ENCODE data around the gene ZNF544. TPM values are rescaled to one million over a fixed set of nuclear protein-coding genes. Genes with fewer than 3 reads are reported as not detected.

The ZNF544 gene
- polyA plus RNA-seq, 1 donor from 2014 or later, result 22.7 TPM

GRCh38 chr19:58183817-58184215 lies 44.9 kb upstream of the ZNF544 start:
- Histone ChIP-seq H3K9me2 (ENCODE audit: insufficient read depth, low read length) (no peaks in the 10 kb centered on the region), H3K4me3 (ENCODE audit: low read length) (peak overlapping the region; percentile 97), H3F3A (ENCODE audit: insufficient read depth, low read length, poor library complexity, severe bottlenecking) (no peaks in the 10 kb centered on the region), H3K9me3 (ENCODE audit: low read length) (peaks cover 52% of the 10 kb centered on the region), H3K27me3 (ENCODE audit: insufficient read depth, low read depth, low read length) (no peaks in the 10 kb centered on the region), H3K9ac (ENCODE audit: low read length) (peak overlapping the region; percentile 96), H3K4me2 (ENCODE audit: low read length) (peak overlapping the region; percentile 54), H2AFZ (ENCODE audit: low read depth, low read length) (peak overlapping the region; percentile 99), H3K27ac (ENCODE audit: low read length) (peak overlapping the region; percentile 95), H3K36me3 (ENCODE audit: insufficient read depth, low read length) (peaks cover 28% of the 10 kb centered on the region), H4K20me1 (ENCODE audit: insufficient read depth) (no peaks in the 10 kb centered on the region), H3K79me2 (replicated peaks; ENCODE audit: insufficient read depth, low read length) (peaks cover 17% of the 10 kb centered on the region)
- TF ChIP-seq EZH2 (IDR thresholded peaks at IDR 0.05; ENCODE audit: borderline replicate concordance, insufficient read depth, low read length, poor library complexity, severe bottlenecking) (no peak), SMC3 (conservative IDR thresholded peaks at IDR 0.05; ENCODE audit: poor library complexity) (no peak), REST (IDR thresholded peaks at IDR 0.05; ENCODE audit: borderline replicate concordance) (no peak), RAD21 (conservative IDR thresholded peaks at IDR 0.05) (no peak), POLR2AphosphoS5 (IDR thresholded peaks at IDR 0.05) (no peak)

GRCh38 chr19:58196901-58197616 lies 31.7 kb upstream of the ZNF544 start:
- no peaks in the 10 kb centered on the region for H3K27me3 ChIP-seq (ENCODE audit: insufficient read depth, low read depth, low read length)
- no peaks in the 10 kb centered on the region for H3F3A ChIP-seq (ENCODE audit: insufficient read depth, low read length, poor library complexity, severe bottlenecking)
- H2AFZ ChIP-seq (ENCODE audit: low read depth, low read length), result no peak overlapping the region
- H3K9me3 ChIP-seq (ENCODE audit: low read length), result peaks cover 70% of the 10 kb centered on the region
- H3K79me2 ChIP-seq (replicated peaks; ENCODE audit: insufficient read depth, low read length), result peaks cover 10% of the 10 kb centered on the region
- peaks cover 53% of the 10 kb centered on the region for H3K36me3 ChIP-seq (ENCODE audit: insufficient read depth, low read length)
- no peak overlapping the region for H3K9ac ChIP-seq (ENCODE audit: low read length)
- H3K4me3 ChIP-seq (ENCODE audit: low read length), result no peak overlapping the region
- H3K27ac ChIP-seq (ENCODE audit: low read length), result no peak overlapping the region
- H4K20me1 ChIP-seq (ENCODE audit: insufficient read depth), result no peaks in the 10 kb centered on the region
- no peaks in the 10 kb centered on the region for H3K9me2 ChIP-seq (ENCODE audit: insufficient read depth, low read length)
- no peak overlapping the region for H3K4me2 ChIP-seq (ENCODE audit: low read length)
- TF ChIP-seq EP300 (conservative IDR thresholded peaks at IDR 0.05; ENCODE audit: poor library complexity, severe bottlenecking), result no peak
- no peak for TF ChIP-seq REST (IDR thresholded peaks at IDR 0.05; ENCODE audit: borderline replicate concordance)
- no peak for TF ChIP-seq EZH2 (IDR thresholded peaks at IDR 0.05; ENCODE audit: borderline replicate concordance, insufficient read depth, low read length, poor library complexity, severe bottlenecking)
- TF ChIP-seq MXI1 (conservative IDR thresholded peaks at IDR 0.05; ENCODE audit: poor library complexity, severe bottlenecking), result no peak
- no peak for TF ChIP-seq CTCF (IDR thresholded peaks at IDR 0.05; ENCODE audit: poor library complexity, severe bottlenecking)
- TF ChIP-seq TAF1 (IDR thresholded peaks at IDR 0.05; ENCODE audit: low read depth), result no peak
- no peak for TF ChIP-seq SMC3 (conservative IDR thresholded peaks at IDR 0.05; ENCODE audit: poor library complexity)
- no peak for TF ChIP-seq POLR2AphosphoS5 (IDR thresholded peaks at IDR 0.05)
- TF ChIP-seq RAD21 (conservative IDR thresholded peaks at IDR 0.05), result no peak

All from neural cell (in vitro differentiated cells).